ENCODE data around the gene DUT.

- TF ChIP-seq EZH2phosphoT487 (IDR thresholded peaks at IDR 0.05; ENCODE audit: borderline replicate concordance) (no peak), CTCF (conservative IDR thresholded peaks at IDR 0.05; ENCODE audit: low read length) (no peak)
Measured at GRCh38 chr15:48337607-48338006, 6.4 kb downstream of the DUT start.

Measured in Loucy (cell line).